Heart left ventricle (tissue), 13 donors: ENCODE measurements around the gene FA2H.

Source experiments
- CTCF ChIP-seq, 12 donors: fragments of 200-600 bp; sonication (generic) in 4 of 12; IDR thresholded peaks; one replicate each; pipeline versions ENCODE4 v1.5.0 to v1.8.0; 2018 to 2022; ENCODE audit warnings: antibody characterized with exemption in 12 of 12, mild to moderate bottlenecking in 5 of 12
- POLR2A ChIP-seq, 2 donors: fragments of 450-650 bp; IDR thresholded peaks; one replicate each; pipeline ENCODE4 v1.6.1; 2017; ENCODE audit warnings: antibody characterized with exemption in 2 of 2, mild to moderate bottlenecking in 2 of 2, moderate library complexity in 2 of 2
- donor health status: ischemic (EF 13 %, LVEDD 7.1; RV severe dilation, severe dysfunction).
- donor health status: DM: no; HTN: yes; CAD: no.
- donor health status: DM: no; HTN: no; CAD: no.
- donor health status: ischemic (EF 25% LVEDD 6.9; RV normal size, moderate dysfunction).
- donor health status: ischemic (EF 25% LVEDD 5.7; RV mildly dilated, moderate dysfunction).
- donor health status: ischemic (EF 35%, LVEDD 5.7; RV mildly dilated, moderate dysfunction).
- donor health status: nonischemic (EF 11% LVEDD 7.7; RV severe dilation, severe dysfunction).
- donor health status: DM: yes; HTN: yes; CAD: no.
- donor health status: PGD.
- donor health status: ischemic (EF 29% LVEDD 5.4; RV normal size, mild dysfunction).
- donor health status: nonischemic (EF 23%, LVEDD 6.1; RV moderate dilation, normal function).

- no peak for TF ChIP-seq CTCF (IDR thresholded peaks at IDR 0.05)
- TF ChIP-seq POLR2A (IDR thresholded peaks at IDR 0.05) = no peak
Measured at GRCh38 chr16:74767749-74768148, 6.9 kb downstream of the FA2H start.
